ENCODE results near the gene FOXN4.

GRCh38 chr12:109329686-109330085, 20.6 kb upstream of the FOXN4 start:
- TF ChIP-seq CTCF (IDR thresholded peaks at IDR 0.05) (no peak), POLR2A (IDR thresholded peaks at IDR 0.05) (no peak)
